ENCODE data around the gene GNAQ.

The GNAQ gene

GRCh38 chr9:77969083-77969482 is 62.5 kb downstream of the GNAQ start:
- no peak for DNase-seq (ENCODE audit: low spot score)

DNA sequence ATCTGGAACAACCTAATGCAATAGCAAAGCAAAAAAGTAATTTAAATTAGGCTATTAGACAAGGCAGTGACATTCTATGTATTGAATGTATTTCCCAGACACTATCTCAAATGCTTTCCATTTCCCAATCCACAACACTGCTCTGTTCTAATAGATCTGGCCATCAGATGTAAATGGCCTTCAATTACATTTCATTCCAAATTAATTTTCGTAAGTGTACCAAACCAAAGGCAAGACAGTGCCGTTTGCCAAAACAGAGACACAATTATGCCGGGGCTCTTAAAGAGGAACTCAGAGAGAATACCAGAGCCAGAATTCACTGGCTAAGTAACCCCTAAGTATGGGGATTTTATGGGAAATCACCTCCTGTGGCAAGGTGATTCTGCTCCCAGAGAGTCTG is 63.1 kb downstream of the GNAQ start:
- DNase-seq (ENCODE audit: low spot score) = no peak

- no peak for DNase-seq (ENCODE audit: low spot score)
Measured at GRCh38 chr9:77966718-77967117, 64.9 kb downstream of the GNAQ start.

DNA sequence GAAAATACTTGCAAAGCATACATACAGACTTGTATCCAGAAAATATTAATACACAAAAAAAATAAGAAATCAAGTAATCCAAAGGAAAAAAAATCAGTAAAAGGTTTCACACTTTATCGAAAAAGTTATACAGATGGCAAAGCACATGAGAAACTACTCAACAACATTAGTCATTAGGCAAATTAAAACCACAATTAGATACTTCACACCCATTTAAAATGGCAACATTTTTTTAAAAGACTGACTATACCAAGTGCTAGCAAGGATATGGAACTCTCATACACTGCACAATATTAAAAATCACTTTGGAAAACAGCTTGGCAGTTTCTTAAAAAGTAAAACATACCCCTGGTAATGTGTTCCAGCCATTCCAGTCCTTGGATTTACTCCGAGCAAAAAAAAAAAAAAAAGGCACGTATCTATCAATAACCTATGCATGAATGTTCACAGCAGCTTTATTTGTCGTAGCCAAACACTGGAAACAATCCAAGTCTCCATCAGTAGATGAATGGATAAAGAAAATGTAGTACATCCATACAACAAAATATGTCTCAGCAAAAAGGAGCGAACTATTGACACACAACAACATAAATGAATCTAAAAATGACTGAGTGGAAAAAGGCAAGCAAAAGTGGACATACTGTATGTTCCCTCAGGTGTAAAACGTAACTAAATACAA is 66.0 kb downstream of the GNAQ start:
- no peak for DNase-seq (ENCODE audit: low spot score)

- no peak for DNase-seq (ENCODE audit: low spot score)
Measured at GRCh38 chr9:77964258-77964657, 67.4 kb downstream of the GNAQ start.

DNA sequence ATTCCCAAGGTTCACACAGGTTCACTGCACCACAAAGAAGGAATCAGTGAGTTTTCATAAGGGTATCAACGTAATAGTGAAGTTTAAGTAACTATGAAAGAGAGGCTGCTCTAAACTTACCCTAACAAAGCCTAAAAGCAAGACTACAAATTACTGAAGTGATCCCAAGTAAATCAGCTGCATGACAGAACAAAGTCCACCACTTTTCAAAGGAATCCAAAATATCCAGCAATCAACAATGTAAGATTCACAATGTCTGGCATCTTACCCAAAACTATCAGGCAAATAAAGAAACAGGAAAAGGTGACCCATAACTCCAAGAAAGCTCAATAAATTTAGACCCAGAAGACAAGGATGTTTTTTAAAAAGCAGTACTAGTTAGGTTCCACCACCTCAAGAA is 70.1 kb downstream of the GNAQ start:
- DNase-seq (ENCODE audit: low spot score) = no peak

DNA sequence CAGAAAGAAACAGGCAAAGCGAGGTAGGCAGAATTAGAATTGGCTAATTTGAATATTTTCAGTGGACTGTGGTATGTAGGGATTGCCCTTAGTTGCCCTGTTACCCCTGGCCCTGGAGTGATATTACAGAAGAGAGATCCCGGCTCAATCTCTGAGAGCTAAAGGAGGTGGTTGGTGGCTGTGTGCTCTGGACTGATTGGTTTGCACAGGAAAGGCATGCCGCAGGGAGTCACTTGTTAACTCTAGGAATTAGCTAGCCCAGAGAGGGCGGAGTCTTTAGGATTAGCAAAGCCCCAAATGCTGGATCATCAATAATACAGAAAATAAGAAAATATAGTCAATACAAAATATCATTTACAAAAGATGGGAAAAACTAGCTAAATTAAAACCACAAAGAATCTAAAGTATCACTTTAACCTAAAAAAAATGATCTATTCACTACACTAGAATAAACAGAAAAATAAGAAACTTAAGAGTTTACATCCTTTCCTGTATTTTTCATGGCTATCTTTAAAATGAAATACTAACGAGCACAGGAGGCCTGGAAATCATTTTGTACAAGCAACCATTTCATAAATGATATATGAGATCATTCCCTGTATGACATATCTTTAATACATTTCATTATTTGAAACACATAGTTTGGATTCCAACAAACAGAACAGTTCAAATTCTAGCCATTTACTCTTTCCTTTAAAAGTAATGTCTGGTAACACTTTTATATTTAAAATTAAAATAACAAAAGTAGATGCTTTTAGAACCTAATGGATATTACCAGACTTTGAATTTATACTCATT is 71.1 kb downstream of the GNAQ start:
- no peak for DNase-seq (ENCODE audit: low spot score)

- no peak for DNase-seq (ENCODE audit: low spot score)
Measured at GRCh38 chr9:77959803-77960202, 71.8 kb downstream of the GNAQ start.

GRCh38 chr9:77957652-77958051 is 74.0 kb downstream of the GNAQ start:
- no peak for DNase-seq (ENCODE audit: low spot score)

DNA sequence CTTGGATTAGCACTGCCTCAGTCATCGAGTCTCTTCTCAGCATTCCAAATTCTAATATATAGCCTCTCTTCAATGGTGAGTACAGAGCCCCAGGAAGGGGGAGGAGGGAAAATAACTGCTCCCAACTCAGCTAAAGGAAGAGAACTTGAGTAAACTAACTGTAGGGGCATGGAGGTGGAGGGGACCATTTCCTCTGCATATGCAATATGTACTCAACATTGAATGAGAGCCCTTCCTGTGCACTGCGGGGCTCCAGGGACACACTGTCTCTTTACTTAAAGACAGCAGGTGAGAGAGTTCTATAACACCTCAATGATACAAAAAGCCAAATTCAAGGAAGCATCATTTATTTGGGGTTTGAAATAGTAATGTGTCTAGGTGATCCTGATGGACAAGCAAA is 75.1 kb downstream of the GNAQ start:
- DNase-seq (ENCODE audit: low spot score) = no peak

GRCh38 chr9:77954666-77955015 is 77.0 kb downstream of the GNAQ start:
- no peak for DNase-seq (ENCODE audit: low spot score)

GRCh38 chr9:77954013-77954665 is 77.5 kb downstream of the GNAQ start:
- DNase-seq (ENCODE audit: low spot score) = no peak

GRCh38 chr9:77953590-77953989 is 78.0 kb downstream of the GNAQ start:
- DNase-seq (ENCODE audit: low spot score) = no peak

GRCh38 chr9:77952635-77953328 is 78.8 kb downstream of the GNAQ start:
- DNase-seq (ENCODE audit: low spot score) = no peak

GRCh38 chr9:77951369-77951768 is 80.2 kb downstream of the GNAQ start:
- no peak for DNase-seq (ENCODE audit: low spot score)

DNA sequence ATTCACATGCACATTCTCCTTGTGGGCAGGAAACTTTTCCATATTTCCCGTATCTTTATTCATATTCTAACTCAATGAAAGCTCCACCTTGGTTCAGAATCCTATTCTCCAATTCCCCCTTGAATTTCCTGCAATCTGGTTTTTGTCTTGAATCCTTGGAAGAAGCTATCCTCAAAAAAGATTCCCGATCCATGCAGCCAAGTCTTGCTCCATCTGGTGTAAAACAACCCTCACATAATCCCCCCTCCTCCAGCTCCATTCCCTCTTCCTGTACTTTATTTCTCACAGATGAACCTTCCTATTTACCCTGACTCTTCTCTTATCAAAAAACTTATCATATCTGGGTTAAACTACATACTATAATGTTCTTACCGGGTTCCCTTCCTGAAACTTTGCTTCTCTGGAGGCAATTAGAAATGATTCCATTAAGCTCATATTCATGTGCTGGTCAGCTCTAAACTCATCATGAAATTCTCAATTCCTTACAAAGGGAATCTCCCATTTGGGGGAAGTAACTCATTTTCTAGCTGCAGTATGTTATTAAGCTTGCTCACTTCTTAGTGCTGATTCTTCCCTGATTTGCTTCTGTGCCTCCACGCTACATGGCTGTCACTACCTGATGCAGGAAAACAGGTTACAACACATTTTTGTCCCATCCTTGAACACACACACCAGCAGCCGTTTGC is 81.7 kb downstream of the GNAQ start:
- DNase-seq (ENCODE audit: low spot score) = no peak

GRCh38 chr9:77947651-77948050 is 84.0 kb downstream of the GNAQ start:
- DNase-seq (ENCODE audit: low spot score) = no peak

- peak; percentile 58 for DNase-seq (ENCODE audit: low spot score)
Measured at GRCh38 chr9:77946969-77947620, 84.5 kb downstream of the GNAQ start.

GRCh38 chr9:77946296-77946695 is 85.3 kb downstream of the GNAQ start:
- no peak for DNase-seq (ENCODE audit: low spot score)

DNA sequence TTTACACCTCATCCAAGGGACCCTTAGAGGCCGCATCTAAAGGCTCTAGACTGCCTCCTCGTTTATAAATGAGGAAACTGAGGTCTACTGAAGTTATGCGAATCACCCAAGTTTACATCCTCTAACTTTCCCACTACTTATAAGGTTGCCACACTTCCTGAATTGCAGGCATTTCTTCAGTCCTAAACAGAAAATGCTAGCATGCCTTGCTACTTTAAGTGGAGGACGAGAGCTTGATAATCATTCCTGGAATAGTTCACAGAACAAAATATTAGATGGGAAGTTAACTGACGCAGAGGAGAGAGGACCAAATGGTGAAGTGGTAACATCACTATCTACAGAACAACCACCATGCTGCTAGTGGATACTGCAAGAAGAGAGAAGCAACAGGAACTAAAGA is 85.8 kb downstream of the GNAQ start:
- DNase-seq (ENCODE audit: low spot score) = no peak

GRCh38 chr9:77944556-77945243 is 86.9 kb downstream of the GNAQ start:
- peak; percentile 46 for DNase-seq (ENCODE audit: low spot score)

Data from pons (tissue), 1 donor.